Activated CD8-positive, alpha-beta memory T cell treated with anti-CD3 and anti-CD28 coated beads, Interleukin-2, amount 50 U/mL, for 4 hours (primary cell): ENCODE measurements around the gene GIMAP1.

Experiments
- DNase-seq: peaks from one replicate; pipeline ENCODE4 v3.0.0-alpha.2; 2020

The GIMAP1 gene

GRCh38 chr7:150723467-150723866 is 7.1 kb downstream of the GIMAP1 start:
- DNase-seq = no peak

DNA sequence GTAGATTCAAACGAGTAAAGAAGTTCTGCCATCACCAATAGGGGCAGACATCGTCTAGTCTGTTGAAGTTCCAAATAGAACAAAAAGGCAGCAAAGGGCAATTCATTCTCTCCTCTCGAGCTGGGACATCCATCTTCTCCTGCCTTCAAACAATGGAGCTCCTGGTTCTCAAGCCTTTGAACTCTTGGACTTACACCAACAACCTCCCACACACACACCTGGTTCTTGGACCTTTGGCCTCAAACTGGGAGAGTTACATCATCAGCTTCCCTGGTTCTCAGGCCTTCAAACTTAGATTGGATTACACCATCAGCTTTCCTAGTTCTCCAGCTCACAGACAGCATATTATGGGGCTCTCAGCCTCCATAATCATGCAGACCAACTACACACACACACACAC is 11.0 kb downstream of the GIMAP1 start:
- DNase-seq = no peak

- no peak for DNase-seq
Observed at GRCh38 chr7:150728011-150728410, 11.6 kb downstream of the GIMAP1 start.

DNA sequence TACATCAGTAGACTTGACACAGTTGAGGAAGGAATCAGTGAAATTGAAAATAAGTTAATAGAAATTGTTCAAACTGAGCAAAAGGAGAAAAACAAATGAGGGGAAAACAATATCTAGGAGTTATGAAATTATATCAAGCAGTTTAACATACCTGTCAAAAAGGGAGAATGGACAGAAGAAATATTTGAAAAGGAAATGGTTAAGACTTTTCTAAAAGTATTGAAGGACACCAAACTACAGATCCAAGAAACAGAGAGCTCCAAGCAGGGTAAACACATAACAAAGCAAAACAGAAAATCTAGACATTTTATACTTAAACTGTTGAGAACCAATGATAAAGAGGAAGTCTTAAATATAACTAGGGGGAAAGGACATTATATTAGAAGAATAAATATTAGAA is 12.2 kb downstream of the GIMAP1 start:
- no peak for DNase-seq

DNA sequence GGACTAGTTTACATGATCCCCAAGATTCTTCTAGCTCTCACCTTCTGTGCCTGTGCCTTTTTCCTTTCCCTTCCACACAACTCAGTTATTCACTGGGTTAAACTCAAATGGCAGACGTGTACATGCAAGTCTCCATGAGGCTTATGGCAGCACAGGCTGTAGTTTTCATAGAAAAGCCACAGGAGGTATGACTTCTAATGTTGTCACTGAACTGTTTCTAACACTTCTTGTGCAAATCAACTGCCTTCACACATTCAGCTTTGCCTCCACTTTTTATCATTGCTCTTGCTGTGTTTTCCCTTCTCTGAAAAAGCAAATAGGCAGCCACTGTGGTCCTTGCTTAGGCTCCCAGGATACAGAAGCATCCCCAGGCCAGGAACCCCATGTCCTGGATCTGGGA is 15.5 kb downstream of the GIMAP1 start:
- no peak for DNase-seq

DNA sequence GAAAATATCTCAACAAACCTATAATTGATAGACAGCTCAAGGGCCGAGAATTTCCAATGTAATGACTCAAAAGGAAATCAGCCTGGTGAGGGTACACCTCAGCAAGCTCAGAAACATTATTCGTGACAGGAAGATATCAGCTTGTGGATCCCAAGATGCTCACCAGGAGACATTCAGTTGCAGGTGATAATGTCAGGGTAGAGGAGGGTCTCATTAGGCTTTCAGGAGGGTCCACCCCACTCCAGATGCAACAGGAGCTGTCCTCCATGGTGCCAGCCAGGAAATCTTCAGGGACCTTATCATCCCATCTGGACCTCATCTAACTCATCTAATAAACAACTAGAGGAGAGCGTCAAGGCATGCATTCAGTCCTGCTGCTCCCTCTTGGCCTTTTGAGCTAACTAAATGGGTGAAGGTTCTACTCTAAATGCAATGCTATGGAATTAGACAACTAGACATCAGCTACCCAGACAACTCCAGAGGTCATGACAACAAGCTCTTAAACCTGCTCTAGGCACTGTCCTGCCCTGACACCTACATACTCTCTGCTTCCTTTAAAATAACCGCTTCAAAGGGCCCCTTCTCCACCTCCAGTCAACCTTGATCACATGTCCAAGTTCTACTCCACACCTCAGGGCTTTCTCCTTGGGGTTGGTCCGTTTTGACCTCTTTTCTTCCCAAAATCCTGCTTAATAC is 16.5 kb downstream of the GIMAP1 start:
- no peak for DNase-seq

- DNase-seq = no peak
Observed at GRCh38 chr7:150733482-150734095, 17.2 kb downstream of the GIMAP1 start.

- DNase-seq = no peak
Observed at GRCh38 chr7:150734254-150734653, 17.8 kb downstream of the GIMAP1 start.

GRCh38 chr7:150735596-150736358 is 19.4 kb downstream of the GIMAP1 start:
- no peak for DNase-seq

GRCh38 chr7:150736864-150737263 is 20.5 kb downstream of the GIMAP1 start:
- DNase-seq = no peak

DNA sequence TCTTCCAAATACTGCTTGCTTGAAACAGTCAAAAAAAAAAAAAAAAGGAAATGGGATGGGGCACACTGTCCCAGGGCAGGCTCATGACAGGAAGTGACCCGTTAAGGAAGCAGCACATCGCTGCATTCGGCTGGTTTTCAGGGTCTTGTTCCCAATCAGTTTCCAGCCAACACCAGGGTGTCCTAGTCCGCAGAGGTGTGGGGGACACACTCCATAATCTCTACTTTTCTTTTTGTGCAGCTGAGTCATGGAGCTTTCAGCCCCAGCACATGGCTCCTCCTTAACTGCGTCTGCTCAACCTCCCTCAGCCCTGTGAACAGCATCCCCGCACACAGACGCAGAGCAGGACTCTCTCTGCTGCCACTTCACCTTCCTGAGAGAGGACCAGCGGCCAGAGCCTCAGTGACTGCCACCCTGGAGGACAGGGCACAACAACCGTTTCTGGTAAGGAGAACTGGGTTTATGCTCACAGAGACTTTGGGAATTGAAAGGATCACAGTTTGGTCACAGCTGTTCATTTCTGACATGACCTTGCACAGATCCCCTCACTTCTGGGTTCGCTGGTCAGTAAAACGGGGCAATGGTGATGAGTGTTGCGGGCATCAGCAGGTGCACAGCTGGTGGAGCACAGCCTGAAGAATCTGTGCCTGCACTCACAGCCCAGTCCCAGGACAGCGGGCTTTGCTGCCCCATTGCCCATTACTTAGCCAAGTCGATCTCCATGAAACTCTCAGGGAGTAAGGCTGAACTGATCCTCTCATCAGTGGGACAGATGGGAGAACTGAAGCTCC is 21.0 kb downstream of the GIMAP1 start, which contains the start of gene GIMAP5:
TSS of gene GIMAP5 (plus strand) at position 154 of the 791 bp plus-strand sequence. CDS start 3,467 bp downstream, outside the sequence.
- peak; percentile 62 for DNase-seq

DNA sequence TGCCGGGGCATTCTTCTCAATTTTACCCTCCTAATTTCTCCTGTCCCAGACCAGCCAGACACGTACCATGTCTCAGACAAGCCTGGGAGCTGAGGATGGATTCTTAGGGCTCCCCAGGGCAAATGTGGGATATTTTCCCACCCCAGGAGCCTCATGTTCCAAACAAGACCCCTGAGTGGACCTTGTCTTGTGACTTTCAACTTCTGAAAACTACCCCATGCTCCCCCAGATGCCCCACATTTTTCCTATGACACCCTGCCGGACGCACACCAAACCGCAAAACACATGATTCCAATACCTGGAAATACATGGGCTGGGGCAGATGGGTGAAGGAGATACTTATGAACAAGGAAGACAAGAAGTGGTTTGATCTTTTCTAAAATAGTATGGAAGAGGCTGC is 21.7 kb downstream of the GIMAP1 start:
- DNase-seq = no peak

DNA sequence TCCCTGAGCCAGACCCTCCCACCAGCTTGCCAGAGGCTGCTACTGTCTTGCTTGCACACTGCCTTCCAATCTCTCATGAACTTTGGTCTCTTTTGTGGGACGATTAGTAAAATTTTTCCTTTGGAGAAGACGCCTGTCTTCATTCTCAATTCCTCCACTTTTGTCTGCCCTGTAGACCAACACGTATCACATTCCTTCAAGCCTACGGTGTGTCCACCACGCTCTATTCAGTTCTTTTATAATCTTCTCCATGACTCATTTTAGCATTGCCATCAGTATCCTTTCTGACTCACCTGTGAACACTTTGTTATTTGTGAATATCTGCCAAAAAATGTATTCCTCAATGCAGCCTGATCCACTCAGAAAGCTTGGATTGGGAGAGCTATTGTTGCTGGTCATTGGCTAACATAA is 22.2 kb downstream of the GIMAP1 start:
- no peak for DNase-seq

DNA sequence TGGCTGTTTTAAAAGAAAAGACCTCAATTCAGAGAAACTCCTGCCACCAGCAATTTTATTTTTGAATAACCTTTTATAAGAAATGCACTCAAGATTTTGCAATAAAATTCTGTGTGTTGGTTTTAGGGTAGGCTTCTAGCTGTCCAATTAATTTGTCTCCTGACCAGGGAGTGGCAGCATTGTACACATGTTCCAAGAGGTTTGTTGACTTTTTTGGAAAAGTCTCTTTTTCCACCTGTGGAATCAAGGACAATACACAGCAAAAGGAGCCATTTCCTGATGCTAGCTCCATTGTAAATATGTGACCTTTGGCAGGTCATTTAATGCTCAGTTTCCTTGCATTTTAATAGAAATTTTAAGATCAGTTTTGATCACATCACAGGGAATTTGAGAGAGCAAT is 22.6 kb downstream of the GIMAP1 start:
- DNase-seq = no peak

DNA sequence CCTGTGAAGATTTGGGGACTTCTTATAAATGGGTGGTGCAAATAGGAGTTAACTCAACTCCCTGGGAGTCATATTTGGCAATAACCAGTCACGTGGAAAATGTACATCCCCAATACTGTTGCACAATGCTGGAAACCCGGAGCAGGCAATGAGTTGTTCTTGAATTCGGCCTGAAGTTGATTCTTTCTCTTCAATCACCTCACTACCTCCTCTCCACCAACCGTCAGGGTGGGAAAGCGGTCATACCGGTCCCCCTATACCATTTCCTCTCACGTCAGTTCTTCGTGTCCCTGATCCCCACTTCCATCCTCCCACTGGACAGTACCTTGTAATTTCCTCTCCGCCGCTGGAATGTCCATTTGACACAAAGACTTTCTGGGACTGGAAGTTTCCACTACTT is 23.6 kb downstream of the GIMAP1 start:
- no peak for DNase-seq

DNA sequence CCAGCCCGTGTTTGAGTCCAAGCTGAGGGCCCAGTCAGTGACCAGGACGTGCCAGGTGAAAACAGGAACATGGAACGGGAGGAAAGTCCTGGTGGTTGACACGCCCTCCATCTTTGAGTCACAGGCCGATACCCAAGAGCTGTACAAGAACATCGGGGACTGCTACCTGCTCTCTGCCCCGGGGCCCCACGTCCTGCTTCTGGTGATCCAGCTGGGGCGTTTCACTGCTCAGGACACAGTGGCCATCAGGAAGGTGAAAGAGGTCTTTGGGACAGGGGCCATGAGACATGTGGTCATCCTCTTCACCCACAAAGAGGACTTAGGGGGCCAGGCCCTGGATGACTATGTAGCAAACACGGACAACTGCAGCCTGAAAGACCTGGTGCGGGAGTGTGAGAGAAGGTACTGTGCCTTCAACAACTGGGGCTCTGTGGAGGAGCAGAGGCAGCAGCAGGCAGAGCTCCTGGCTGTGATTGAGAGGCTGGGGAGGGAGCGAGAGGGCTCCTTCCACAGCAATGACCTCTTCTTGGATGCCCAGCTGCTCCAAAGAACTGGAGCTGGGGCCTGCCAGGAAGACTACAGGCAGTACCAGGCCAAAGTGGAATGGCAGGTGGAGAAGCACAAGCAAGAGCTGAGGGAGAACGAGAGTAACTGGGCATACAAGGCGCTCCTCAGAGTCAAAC is 26.0 kb downstream of the GIMAP1 start:
- DNase-seq = no peak

- DNase-seq = no peak
Observed at GRCh38 chr7:150744041-150744656, 27.7 kb downstream of the GIMAP1 start.

DNA sequence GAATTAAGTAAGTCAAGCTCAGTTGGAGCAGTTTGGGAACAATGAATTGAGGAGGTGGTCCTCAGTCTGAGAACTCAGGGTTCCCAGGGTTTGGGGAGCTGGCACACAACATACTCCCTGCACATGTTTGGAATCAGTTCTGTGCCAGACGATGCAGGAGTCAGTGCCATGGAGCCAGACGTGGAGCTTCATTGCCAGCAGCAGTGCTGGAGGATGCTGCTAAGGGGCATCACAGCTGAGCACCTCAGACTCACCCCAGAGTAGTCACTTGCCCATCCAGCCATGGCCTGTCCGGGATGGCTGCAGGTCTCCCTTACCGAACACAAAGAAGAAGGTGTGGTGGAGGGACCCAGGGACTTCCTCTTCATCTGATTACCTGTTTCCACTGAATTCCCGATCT is 28.7 kb downstream of the GIMAP1 start:
- DNase-seq = no peak

DNA sequence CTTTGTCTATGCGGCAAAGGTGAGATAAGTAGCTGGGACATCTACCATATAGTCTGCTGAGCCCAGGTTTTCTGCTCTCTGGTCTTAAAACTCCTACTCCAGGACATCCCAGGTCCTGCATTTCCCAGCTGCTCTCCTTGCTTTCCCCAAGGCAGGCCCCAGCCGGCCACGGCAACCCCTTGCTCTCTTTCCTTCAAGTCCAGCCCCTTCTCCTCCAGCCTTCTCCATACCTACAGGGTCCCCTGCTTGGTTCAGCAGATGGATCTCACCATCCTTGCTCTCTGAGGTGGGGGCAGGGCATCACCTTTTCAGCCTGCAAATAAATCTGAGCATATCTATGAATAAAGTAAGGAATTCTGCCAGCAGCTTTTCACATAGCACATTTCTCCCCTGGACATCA is 29.5 kb downstream of the GIMAP1 start:
- no peak for DNase-seq

DNA sequence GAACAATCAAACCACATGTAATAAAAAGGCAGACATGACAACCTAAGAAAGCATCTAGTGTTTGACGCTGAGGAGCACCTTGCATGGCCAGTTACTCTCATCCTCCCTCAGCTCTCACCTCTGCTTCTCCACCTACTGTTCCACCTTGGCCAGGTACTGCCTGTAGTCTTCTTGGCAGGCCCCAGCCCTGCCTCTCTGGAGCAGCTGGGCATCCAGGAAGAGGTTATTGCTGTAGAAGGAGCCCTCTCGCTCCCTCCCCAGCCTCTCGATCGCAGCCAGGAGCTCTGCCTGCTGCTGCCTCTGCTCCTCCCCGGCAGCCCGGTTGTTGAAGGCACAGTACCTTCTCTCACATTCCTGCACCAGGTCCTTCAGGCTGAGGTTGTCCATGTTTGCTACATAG is 30.5 kb downstream of the GIMAP1 start:
- no peak for DNase-seq

DNA sequence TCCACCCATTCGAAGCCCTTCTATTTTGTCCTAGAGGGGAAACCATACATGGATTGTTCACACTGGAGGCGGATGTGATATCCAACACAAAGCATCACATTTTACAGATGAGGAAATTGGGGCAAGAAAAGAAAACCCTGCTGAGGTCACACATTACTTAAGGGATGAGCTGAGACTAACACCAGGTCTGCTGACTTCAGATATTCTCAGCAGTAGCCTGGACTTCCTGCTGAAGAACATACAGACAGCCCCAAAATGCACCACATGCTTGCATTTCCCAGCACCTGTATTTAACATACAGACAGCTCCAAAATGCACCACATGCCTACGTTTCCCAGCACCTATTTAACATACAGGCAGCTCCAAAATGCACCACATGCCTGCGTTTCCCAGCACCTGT is 32.0 kb downstream of the GIMAP1 start:
- DNase-seq = no peak

DNA sequence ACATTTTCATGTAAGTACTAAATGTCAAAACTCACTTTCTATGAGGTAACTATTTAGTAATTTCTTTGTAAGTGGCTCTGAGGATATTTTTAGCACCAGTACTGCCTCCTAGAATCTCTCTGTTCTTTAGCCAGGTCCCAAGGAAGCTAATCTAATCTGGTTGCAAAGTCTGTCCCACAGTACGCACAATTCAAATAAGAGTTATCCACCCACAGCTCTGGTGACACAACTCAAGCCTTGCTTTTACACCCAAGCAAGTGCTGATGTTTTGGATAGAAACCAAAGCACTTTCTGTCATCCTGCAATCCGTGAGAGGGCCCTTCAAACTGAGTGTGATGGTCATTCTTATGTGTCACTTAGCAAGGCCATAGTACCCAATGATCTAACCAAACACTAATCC is 35.3 kb downstream of the GIMAP1 start:
- no peak for DNase-seq
